Raji (cell line): ENCODE measurements around the gene GMPPA.

ENCODE experiments used
- POLR2A ChIP-seq: IDR thresholded peaks from 2 replicates; pipeline ENCODE4 v1.6.1; 2011; ENCODE audit warnings: low read depth, low read length, control low read depth; ENCODE audit not compliant: insufficient read depth

GMPPA gene

DNA sequence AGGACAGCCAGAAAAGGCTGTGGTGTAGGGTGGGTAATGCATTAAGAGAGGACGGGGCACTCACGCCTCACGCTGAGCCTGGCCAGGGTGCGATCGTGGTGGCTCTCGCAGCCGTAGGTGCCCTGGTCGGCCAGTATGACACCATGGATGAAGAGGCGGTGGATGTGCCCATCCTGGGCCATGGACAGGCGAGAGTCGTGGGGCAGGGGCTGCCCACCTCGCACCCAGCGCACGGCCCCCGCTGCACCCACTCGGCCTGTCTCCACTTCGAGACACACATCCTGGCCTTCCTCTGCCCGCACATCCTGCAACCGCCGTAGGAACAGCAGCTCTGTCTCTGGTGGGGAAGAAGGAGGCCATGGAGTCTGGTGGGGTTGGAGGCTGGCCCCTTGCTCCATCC is 57.3 kb downstream of the GMPPA start:
- TF ChIP-seq POLR2A: no peak

DNA sequence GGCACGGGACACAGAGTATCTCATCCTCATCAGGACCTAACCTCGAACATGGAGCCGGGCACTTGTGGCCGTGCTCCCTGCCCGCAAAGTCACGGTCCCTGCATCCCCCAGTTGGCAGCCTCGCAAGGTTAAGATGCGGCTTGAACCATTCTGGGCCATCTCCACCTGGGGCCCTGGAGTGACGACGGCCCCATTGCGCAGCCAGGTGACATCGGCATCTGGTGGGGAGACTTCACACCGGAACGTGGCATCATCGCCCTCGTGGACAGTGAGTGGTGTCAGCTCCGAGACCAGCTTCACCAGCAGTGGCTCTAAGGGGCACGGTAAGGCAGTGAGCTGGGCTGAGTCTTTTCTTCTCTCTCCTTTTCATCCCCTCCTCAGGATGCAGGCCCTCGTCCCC is 57.7 kb downstream of the GMPPA start:
- no peak for TF ChIP-seq POLR2A
